Breast epithelium (tissue), 4 donors: ENCODE results near the gene MEDAG. TPM values are rescaled to one million over a fixed set of nuclear protein-coding genes. Genes with fewer than 3 reads are reported as not detected.

Experiments used
- DNase-seq, 2 donors: peaks; one replicate each; pipeline ENCODE4 v3.0.0-alpha.2; 2019; ENCODE audit warnings: low spot score in 2 of 2
- H3K27ac ChIP-seq, 2 donors: fragments of 200-600 bp; sonication (generic) in 1 of 2; one replicate each; pipeline ENCODE4 v1.5.1; 2016 to 2019; ENCODE audit warnings: mild to moderate bottlenecking in 1 of 2
- H3K27me3 ChIP-seq, 2 donors: fragments of 200-600 bp; sonication (generic) in 1 of 2; one replicate each; pipeline versions ENCODE4 v1.5.1 to v1.6.0; 2017 to 2019; ENCODE audit warnings: control low read depth in 1 of 2, mild to moderate bottlenecking in 1 of 2
- H3K36me3 ChIP-seq: fragments of 200-600 bp; one replicate; pipeline ENCODE4 v1.5.1; 2019
- H3K4me1 ChIP-seq, 2 donors: fragments of 200-600 bp; sonication (generic); one replicate each; pipeline ENCODE4 v1.5.1; 2016 to 2019; ENCODE audit warnings: control low read depth in 1 of 2
- H3K4me3 ChIP-seq, 3 donors: fragments of 200-600 bp; sonication (generic); 1 replicate in 2 of 3; 2 replicates in 1 of 3; pipeline ENCODE4 v1.5.1; 2016 to 2019; ENCODE audit warnings: mild to moderate bottlenecking in 3 of 3, moderate library complexity in 2 of 3
- H3K9me3 ChIP-seq, 2 donors: fragments of 200-600 bp; sonication (generic) in 1 of 2; one replicate each; pipeline ENCODE4 v1.5.1; 2016 to 2019; ENCODE audit warnings: control low read depth in 1 of 2
- CTCF ChIP-seq, 3 donors: fragments of 450-650 bp; IDR thresholded peaks; one replicate each; pipeline ENCODE4 v1.5.1; 2016 to 2017; ENCODE audit warnings: antibody characterized with exemption in 3 of 3, mild to moderate bottlenecking in 3 of 3, moderate library complexity in 3 of 3
- POLR2A ChIP-seq: fragments of 450-650 bp; IDR thresholded peaks from one replicate; pipeline ENCODE4 v1.6.1; 2016; ENCODE audit warnings: antibody characterized with exemption, mild to moderate bottlenecking, moderate library complexity
- POLR2AphosphoS5 ChIP-seq, 3 donors: sonication (generic); formaldehyde crosslinking; IDR thresholded peaks; one replicate each; pipeline ENCODE4 v1.6.1; 2017; ENCODE audit warnings: antibody characterized with exemption in 3 of 3
- intact Hi-C: fragments of 100-400 bp; cut with DNase I; formaldehyde crosslinking; loops from one replicate; pipeline ENCODE4 v1.15.1; 2023; ENCODE audit warnings: low total_unique reads
- total RNA-seq, 3 donors: library from RNA; depleted of rRNA; stranded (reverse); fragments of >200 nt; gene quantifications; one replicate each; pipeline ENCODE4 v1.1.0, GENCODE V29; 2016

MEDAG gene
- total RNA-seq, 3 donors from 2014 or later = 76.2 to 142 (median 95.4) TPM

GRCh38 chr13:30865123-30866049 is 40.7 kb upstream of the MEDAG start:
- H3K36me3 ChIP-seq = no peaks in the 10 kb centered on the region
- intact Hi-C loops = loop anchor here (5.0 kb wide), 1 partner anchor 177 kb away; no protein-coding TSS in a partner anchor

GRCh38 chr13:30866677-30867076 is 39.4 kb upstream of the MEDAG start:
- Histone ChIP-seq H3K9me3 (no peaks in the 10 kb centered on the region), H3K36me3 (no peaks in the 10 kb centered on the region), H3K4me3 (no peak overlapping the region), H3K27ac (peak overlapping the region in 1 of 2 donors; percentile 91), H3K27me3 (no peaks in the 10 kb centered on the region), H3K4me1 (peaks cover 0 to 10% of the 10 kb centered on the region in 2 donors)
- TF ChIP-seq CTCF (IDR thresholded peaks at IDR 0.05) = no peak
- no peak for TF ChIP-seq POLR2AphosphoS5 (IDR thresholded peaks at IDR 0.05)
- DNase-seq = no peak
- intact Hi-C loops = loop anchor here (5.0 kb wide), 1 partner anchor 176 kb away; no protein-coding TSS in a partner anchor

More at GRCh38 chr13:30865123-30866049, 40.7 kb upstream of the MEDAG start:
- peaks cover 0 to 10% of the 10 kb centered on the region in 2 donors for H3K4me1 ChIP-seq
- H3K27ac ChIP-seq = peak overlapping the region; percentile 86 to 91
- no peak overlapping the region for H3K4me3 ChIP-seq
- no peaks in the 10 kb centered on the region for H3K9me3 ChIP-seq
- peak; percentile 70 to 78 for DNase-seq
- TF ChIP-seq POLR2AphosphoS5 (IDR thresholded peaks at IDR 0.05) (peak; percentile 57 to 71 (median 61)), CTCF (IDR thresholded peaks at IDR 0.05) (peak; percentile 90 to 94 (median 92)), POLR2A (no peak)
- H3K27me3 ChIP-seq = no peaks in the 10 kb centered on the region

DNA sequence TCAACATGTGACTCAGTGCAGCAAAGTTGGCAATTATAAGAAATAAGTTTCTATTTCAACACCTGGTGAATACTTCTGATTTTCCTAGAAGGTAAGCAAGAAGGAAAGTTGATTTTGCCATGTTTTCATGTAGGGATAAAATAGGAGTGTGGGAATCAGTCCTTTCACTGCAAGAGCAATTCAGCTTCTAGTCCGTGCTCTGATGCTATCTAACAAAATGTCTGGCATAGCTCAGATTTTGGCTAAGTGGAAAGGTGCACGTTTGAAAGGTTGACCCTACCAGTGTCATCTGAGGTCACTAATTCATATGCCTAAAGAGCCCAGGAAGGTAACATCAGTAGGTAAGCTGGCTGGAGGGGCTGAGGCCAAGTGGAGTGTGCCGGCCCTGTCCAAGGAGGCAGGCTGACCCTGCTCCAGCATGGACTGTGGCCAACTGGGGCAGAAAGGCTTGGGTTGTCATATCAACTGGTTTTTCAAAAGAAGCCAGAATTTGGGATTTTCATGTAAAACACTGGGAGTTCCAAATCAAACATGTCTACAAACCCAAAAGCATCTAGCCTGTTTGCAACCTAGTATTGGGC is 38.9 kb upstream of the MEDAG start:
- Histone ChIP-seq H3K36me3 (no peaks in the 10 kb centered on the region), H3K27me3 (no peaks in the 10 kb centered on the region), H3K4me3 (no peak overlapping the region), H3K9me3 (no peaks in the 10 kb centered on the region), H3K27ac (peak overlapping the region in 1 of 2 donors; percentile 91), H3K4me1 (peaks cover 0 to 10% of the 10 kb centered on the region in 2 donors)
- DNase-seq = no peak
- intact Hi-C loops = loop anchor here (5.0 kb wide), 1 partner anchor 175 kb away; no protein-coding TSS in a partner anchor
- TF ChIP-seq CTCF (IDR thresholded peaks at IDR 0.05) (no peak), POLR2A (no peak), POLR2AphosphoS5 (IDR thresholded peaks at IDR 0.05) (no peak)

- no peaks in the 10 kb centered on the region for H3K27me3 ChIP-seq
- peaks cover 0 to 10% of the 10 kb centered on the region in 2 donors for H3K4me1 ChIP-seq
Measured at GRCh38 chr13:30868799-30869470, 37.1 kb upstream of the MEDAG start.

GRCh38 chr13:30869491-30869890 is 36.6 kb upstream of the MEDAG start:
- H3K4me3 ChIP-seq = no peak overlapping the region
- peak overlapping the region; percentile 71 to 94 for H3K27ac ChIP-seq
- intact Hi-C loops = loop anchor here (5.0 kb wide), 1 partner anchor 173 kb away; no protein-coding TSS in a partner anchor
- H3K4me1 ChIP-seq = peaks cover 0 to 10% of the 10 kb centered on the region in 2 donors
- H3K27me3 ChIP-seq = no peaks in the 10 kb centered on the region
- TF ChIP-seq CTCF (IDR thresholded peaks at IDR 0.05) (no peak), POLR2A (no peak)
- no peaks in the 10 kb centered on the region for H3K36me3 ChIP-seq
- H3K9me3 ChIP-seq = no peaks in the 10 kb centered on the region
- DNase-seq = no peak

More at GRCh38 chr13:30868799-30869470, 37.1 kb upstream of the MEDAG start:
- Histone ChIP-seq H3K27ac (peak overlapping the region; percentile 71 to 94), H3K36me3 (no peaks in the 10 kb centered on the region), H3K9me3 (no peaks in the 10 kb centered on the region), H3K4me3 (no peak overlapping the region)
- intact Hi-C loops = loop anchor here (5.0 kb wide), 1 partner anchor 173 kb away; no protein-coding TSS in a partner anchor
- no peak for TF ChIP-seq POLR2A
- DNase-seq = no peak
